ENCODE results near the gene LIPA. TPM values are rescaled to one million over a fixed set of nuclear protein-coding genes. Genes with fewer than 3 reads are reported as not detected.
A peak's percentile ranks its signal among the peaks of the same experiment; 100 is the strongest.

LIPA gene
- total and polyA plus RNA-seq, 7 donors = 23.1 to 240 (median 35.3) TPM

- Histone ChIP-seq H3K36me3 (peaks cover 0 to 17% (median 5%) of the 10 kb centered on the region in 4 donors), H3K27ac (peak overlapping the region in 2 of 4 donors; percentile 24 to 39), H3K9me3 (no peaks in the 10 kb centered on the region), H3K4me1 (no peaks in the 10 kb centered on the region), H3K4me3 (no peak overlapping the region), H3K27me3 (no peaks in the 10 kb centered on the region)
- TF ChIP-seq, protein P1, sequence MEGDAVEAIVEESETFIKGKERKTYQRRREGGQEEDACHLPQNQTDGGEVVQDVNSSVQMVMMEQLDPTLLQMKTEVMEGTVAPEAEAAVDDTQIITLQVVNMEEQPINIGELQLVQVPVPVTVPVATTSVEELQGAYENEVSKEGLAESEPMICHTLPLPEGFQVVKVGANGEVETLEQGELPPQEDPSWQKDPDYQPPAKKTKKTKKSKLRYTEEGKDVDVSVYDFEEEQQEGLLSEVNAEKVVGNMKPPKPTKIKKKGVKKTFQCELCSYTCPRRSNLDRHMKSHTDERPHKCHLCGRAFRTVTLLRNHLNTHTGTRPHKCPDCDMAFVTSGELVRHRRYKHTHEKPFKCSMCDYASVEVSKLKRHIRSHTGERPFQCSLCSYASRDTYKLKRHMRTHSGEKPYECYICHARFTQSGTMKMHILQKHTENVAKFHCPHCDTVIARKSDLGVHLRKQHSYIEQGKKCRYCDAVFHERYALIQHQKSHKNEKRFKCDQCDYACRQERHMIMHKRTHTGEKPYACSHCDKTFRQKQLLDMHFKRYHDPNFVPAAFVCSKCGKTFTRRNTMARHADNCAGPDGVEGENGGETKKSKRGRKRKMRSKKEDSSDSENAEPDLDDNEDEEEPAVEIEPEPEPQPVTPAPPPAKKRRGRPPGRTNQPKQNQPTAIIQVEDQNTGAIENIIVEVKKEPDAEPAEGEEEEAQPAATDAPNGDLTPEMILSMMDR (IDR thresholded peaks at IDR 0.05) = peak in 2 of 4 experiments; percentile 8 to 15
- no peak for TF ChIP-seq POLR2A (IDR thresholded peaks at IDR 0.05)
- no peak for TF ChIP-seq EP300 (IDR thresholded peaks at IDR 0.05)
- TF ChIP-seq POLR2AphosphoS5 (IDR thresholded peaks at IDR 0.05) = peak in 1 of 4 donors; percentile 11
- intact Hi-C loops (cut with DNase I) = no loop called here
- no peak for DNase-seq
- WGBS, 2 donors = 65 to 83% methylated on average over 18 of the region's 18 CpGs
Observed at GRCh38 chr10:89224739-89225443, 26.7 kb downstream of the LIPA start.

GRCh38 chr10:89221919-89222318, 29.7 kb downstream of the LIPA start:
- Histone ChIP-seq H3K36me3 (peaks cover 0 to 10% (median 2%) of the 10 kb centered on the region in 4 donors), H3K4me1 (peaks cover 0 to 7% (median 6%) of the 10 kb centered on the region in 4 donors), H3K4me3 (no peak overlapping the region), H3K27me3 (no peaks in the 10 kb centered on the region), H3K9me3 (no peaks in the 10 kb centered on the region), H3K27ac (no peak overlapping the region)
- intact Hi-C loops (cut with DNase I) = no loop called here
- 86 to 89% methylated on average over 2 of the region's 2 CpGs for WGBS, 2 donors
- TF ChIP-seq POLR2A (IDR thresholded peaks at IDR 0.05) (no peak), EP300 (IDR thresholded peaks at IDR 0.05) (no peak), POLR2AphosphoS5 (IDR thresholded peaks at IDR 0.05) (no peak)
- TF ChIP-seq, protein P1 (IDR thresholded peaks at IDR 0.05) = no peak
- DNase-seq = no peak

- H3K4me3 ChIP-seq = no peak overlapping the region
- WGBS, 2 donors = 90 to 91% methylated on average over 4 of the region's 4 CpGs
- no peak overlapping the region for H3K27ac ChIP-seq
- H3K9me3 ChIP-seq = no peaks in the 10 kb centered on the region
- intact Hi-C loops (cut with DNase I) = no loop called here
- DNase-seq = no peak
- no peaks in the 10 kb centered on the region for H3K27me3 ChIP-seq
- H3K36me3 ChIP-seq = peaks cover 0 to 12% (median 3%) of the 10 kb centered on the region in 4 donors
- TF ChIP-seq, protein P1 (IDR thresholded peaks at IDR 0.05) = no peak
- TF ChIP-seq EP300 (IDR thresholded peaks at IDR 0.05) (no peak), POLR2A (IDR thresholded peaks at IDR 0.05) (no peak), POLR2AphosphoS5 (IDR thresholded peaks at IDR 0.05) (no peak)
- H3K4me1 ChIP-seq = peaks cover 0 to 7% (median 6%) of the 10 kb centered on the region in 4 donors
Observed at GRCh38 chr10:89219513-89220218, 31.9 kb downstream of the LIPA start.

DNA sequence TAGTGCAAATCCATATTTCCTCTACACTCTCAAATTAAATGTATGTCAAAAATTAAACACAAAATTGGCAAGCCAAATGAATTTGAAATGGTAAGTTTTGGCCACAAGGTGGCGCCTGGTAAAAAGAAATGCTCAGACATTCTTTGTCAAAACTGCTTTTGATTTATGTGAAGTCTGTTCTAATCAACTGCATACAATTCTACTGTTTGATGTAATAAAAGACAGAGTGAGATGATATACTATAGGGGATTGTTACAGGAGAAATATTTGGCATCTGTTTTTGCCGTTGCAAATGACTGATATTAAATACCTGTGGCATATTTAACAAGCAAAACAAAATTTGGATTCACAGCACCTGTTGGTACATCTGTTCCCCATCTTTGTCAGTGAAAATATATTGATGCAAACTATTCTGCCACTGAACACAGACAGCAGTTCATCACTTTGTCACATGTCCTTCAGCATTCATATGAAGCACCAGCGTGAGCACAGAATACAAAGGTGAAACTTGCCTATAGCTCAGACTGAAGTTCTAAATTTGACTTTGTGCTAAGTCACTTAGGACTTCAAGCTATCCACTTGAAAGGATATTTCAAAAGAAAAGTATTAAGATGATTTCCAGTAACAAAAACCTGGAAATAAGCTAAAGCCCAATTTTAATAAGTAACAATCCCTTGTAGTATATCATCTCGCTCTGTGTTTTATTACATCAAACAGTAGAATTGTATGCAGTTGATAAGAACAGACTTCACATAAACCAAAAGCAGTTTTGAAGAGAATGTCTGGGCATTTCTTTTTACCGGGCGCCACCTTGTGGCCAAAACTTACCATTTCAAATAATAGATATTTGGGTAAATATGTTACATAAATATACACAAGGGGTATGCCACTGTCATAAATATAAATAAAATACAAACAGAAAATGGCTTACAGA, 34.3 kb downstream of the LIPA start:
- peak in 1 of 4 donors; percentile 24 for TF ChIP-seq POLR2AphosphoS5 (IDR thresholded peaks at IDR 0.05)
- TF ChIP-seq POLR2A (IDR thresholded peaks at IDR 0.05) = no peak
- TF ChIP-seq, protein P1 (IDR thresholded peaks at IDR 0.05) = peak; percentile 37 to 73 (median 60)

More for the DNA sequence above, 34.3 kb downstream of the LIPA start:
- WGBS, 2 donors = 5 to 17% methylated on average over 6 of the region's 6 CpGs
- Histone ChIP-seq H3K27ac (peak overlapping the region; percentile 41 to 67 (median 60)), H3K36me3 (peaks cover 0 to 16% (median 0%) of the 10 kb centered on the region in 4 donors), H3K4me3 (no peak overlapping the region), H3K9me3 (no peaks in the 10 kb centered on the region), H3K27me3 (no peaks in the 10 kb centered on the region), H3K4me1 (peaks cover 0 to 11% (median 6%) of the 10 kb centered on the region in 4 donors)
- peak; percentile 71 for DNase-seq
- intact Hi-C loops (cut with DNase I) = no loop called here
